ENCODE data around the gene ZNF76. TPM values are rescaled to one million over a fixed set of nuclear protein-coding genes. Genes with fewer than 3 reads are reported as not detected.

The ZNF76 gene
- total and polyA plus RNA-seq, 2 donors (not counting 3 experiments of a cell fraction or from before 2014, with no cell fraction given): 27.9 to 34.6 TPM

GRCh38 chr6:35237476-35237875 is 22.1 kb upstream of the ZNF76 start:
- no peak overlapping the region for H3K27ac ChIP-seq (ENCODE audit: insufficient read depth, low read depth, low read length)
- CTCF ChIA-PET: interaction anchor here (1.4 to 7.8 kb wide), 2 partner anchors 32 to 91 kb away, joined by 8 to 113 read pairs; no protein-coding TSS in a partner anchor
- no peaks in the 10 kb centered on the region for H3K79me2 ChIP-seq (ENCODE audit: control insufficient read depth, insufficient read depth, low read length)
- intact Hi-C loops (cut with micrococcal nuclease): no loop called here
- no peaks in the 10 kb centered on the region for H3K9me3 ChIP-seq (replicated peaks; ENCODE audit: control insufficient read depth, insufficient read depth, low read length)
- no peak overlapping the region for H2AFZ ChIP-seq (ENCODE audit: low read depth, low read length)
- dilution Hi-C loops (cut with MboI; ENCODE audit: extremely low pct_ligation_motif_present, low sequenced_read_pairs): no loop called here
- H3K36me3 ChIP-seq (ENCODE audit: control insufficient read depth in 2 of 2, extremely low read depth in 1 of 2, insufficient read depth in 2 of 2, low read length in 2 of 2): no peaks in the 10 kb centered on the region
- TF ChIP-seq, protein P1, sequence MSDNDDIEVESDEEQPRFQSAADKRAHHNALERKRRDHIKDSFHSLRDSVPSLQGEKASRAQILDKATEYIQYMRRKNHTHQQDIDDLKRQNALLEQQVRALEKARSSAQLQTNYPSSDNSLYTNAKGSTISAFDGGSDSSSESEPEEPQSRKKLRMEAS (IDR thresholded peaks at IDR 0.05; ENCODE audit: insufficient read depth, insufficient read length): no peak
- TF ChIP-seq MYC (IDR thresholded peaks at IDR 0.05; ENCODE audit: low read depth, low read length) (no peak), GATA2 (IDR thresholded peaks at IDR 0.05; ENCODE audit: insufficient read depth, insufficient read length, low read depth, low read length) (no peak), POLR2A (IDR thresholded peaks at IDR 0.05; ENCODE audit: low read depth, low read length) (no peak), JUN (IDR thresholded peaks at IDR 0.05; ENCODE audit: borderline replicate concordance, insufficient read depth, insufficient read length, low read depth) (no peak), CTCF (IDR thresholded peaks at IDR 0.05; ENCODE audit: extremely low read depth in 1 of 2, insufficient read depth in 1 of 2, low read depth in 1 of 2, low read length in 2 of 2) (no peak), POLR2AphosphoS5 (IDR thresholded peaks at IDR 0.05; ENCODE audit: insufficient read depth, low read depth, low read length) (no peak), EZH2 (IDR thresholded peaks at IDR 0.05; ENCODE audit: borderline replicate concordance, low read depth, low read length, severe bottlenecking) (no peak), FOS (IDR thresholded peaks at IDR 0.05; ENCODE audit: borderline replicate concordance, insufficient read depth, low read length) (no peak)
- no peaks in the 10 kb centered on the region for H4K20me1 ChIP-seq (replicated peaks; ENCODE audit: control insufficient read depth, extremely low read depth, insufficient read depth, low read length)
- FAIRE-seq (no peak), DNase-seq (ENCODE audit: low read depth, low spot score) (no peak)
- no peak overlapping the region for H3K4me3 ChIP-seq (replicated peaks in 1 of 3; ENCODE audit: insufficient read depth in 1 of 3, low read depth in 1 of 3, low read length in 3 of 3)
- no peaks in the 10 kb centered on the region for H3K27me3 ChIP-seq (ENCODE audit: control insufficient read depth in 2 of 2, insufficient read depth in 2 of 2, low read length in 2 of 2)
- BruUV-seq (replicated peaks): no TSS peak
- POLR2A ChIA-PET: interaction anchor here (0.7 kb wide), 1 partner anchor 245 kb away, joined by 3 read pairs; no protein-coding TSS in a partner anchor
- H3K4me2 ChIP-seq (ENCODE audit: insufficient read depth, low read length): no peak overlapping the region
- peaks cover 20% of the 10 kb centered on the region for H3K4me1 ChIP-seq (ENCODE audit: control insufficient read depth, extremely low read depth, insufficient read depth, low read length)
- H3K9me1 ChIP-seq (replicated peaks; ENCODE audit: control insufficient read depth, extremely low read depth, insufficient read depth, low read length): no peaks in the 10 kb centered on the region
- no peak overlapping the region for H3K9ac ChIP-seq (replicated peaks; ENCODE audit: extremely low read depth, insufficient read depth, low read length)
